Right atrium auricular region (tissue), 2 donors: ENCODE data around the gene MTRR. TPM values are rescaled to one million over a fixed set of nuclear protein-coding genes. Genes with fewer than 3 reads are reported as not detected.

ENCODE experiments used
- DNase-seq: peaks from one replicate; pipeline ENCODE4 v3.0.0-alpha.2; 2019; ENCODE audit warnings: low spot score
- H3K27ac ChIP-seq, 2 donors: fragments of 200-600 bp; sonication (generic); 1 replicate in 1 of 2; 2 replicates in 1 of 2; pipeline ENCODE4 v1.5.1; 2016 to 2019
- H3K27me3 ChIP-seq, 2 donors: fragments of 200-600 bp; sonication (generic); one replicate each; pipeline versions ENCODE4 v1.5.1 to v1.6.0; 2017 to 2019
- H3K36me3 ChIP-seq: fragments of 200-600 bp; sonication (generic); one replicate; pipeline ENCODE4 v1.5.1; 2016
- H3K4me1 ChIP-seq, 2 donors: fragments of 200-600 bp; sonication (generic); one replicate each; pipeline versions ENCODE4 v1.5.1 to v1.6.0; 2017 to 2019
- H3K4me3 ChIP-seq, 2 donors: fragments of 200-600 bp; sonication (generic); 1 replicate in 1 of 2; 2 replicates in 1 of 2; pipeline ENCODE4 v1.5.1; 2017 to 2019; ENCODE audit warnings: mild to moderate bottlenecking in 1 of 2, moderate library complexity in 1 of 2
- H3K9me3 ChIP-seq, 2 donors: fragments of 200-600 bp; sonication (generic); one replicate each; pipeline ENCODE4 v1.5.1; 2019
- CTCF ChIP-seq, 2 donors: fragments of 200-600 bp; sonication (generic); IDR thresholded peaks; one replicate each; pipeline ENCODE4 v1.5.1; 2019; ENCODE audit warnings: antibody characterized with exemption in 2 of 2
- total RNA-seq, 2 donors: library from RNA; depleted of rRNA; stranded (reverse); fragments of >200 nt; gene quantifications; one replicate each; pipeline ENCODE4 v1.1.0, GENCODE V29; 2016

MTRR gene
- total RNA-seq, 2 donors from 2014 or later: 16.2 to 31.3 TPM

- no peaks in the 10 kb centered on the region for H3K9me3 ChIP-seq
- peaks cover 0 to 23% of the 10 kb centered on the region in 2 donors for H3K4me1 ChIP-seq
- peaks cover 4% of the 10 kb centered on the region in 2 donors for H3K27me3 ChIP-seq
- no peak overlapping the region for H3K27ac ChIP-seq
- peak overlapping the region in 1 of 2 donors; percentile 56 for H3K4me3 ChIP-seq
- H3K36me3 ChIP-seq: no peaks in the 10 kb centered on the region
- no peak for DNase-seq
- no peak for TF ChIP-seq CTCF (IDR thresholded peaks at IDR 0.05)
These were observed 17.7 kb upstream of the MTRR start for GRCh38 chr5:7851240-7851592.

GRCh38 chr5:7851617-7852289 lies 17.2 kb upstream of the MTRR start:
- Histone ChIP-seq H3K4me1 (peaks cover 0 to 23% of the 10 kb centered on the region in 2 donors), H3K9me3 (no peaks in the 10 kb centered on the region), H3K4me3 (no peak overlapping the region), H3K36me3 (no peaks in the 10 kb centered on the region), H3K27ac (no peak overlapping the region), H3K27me3 (peaks cover 4% of the 10 kb centered on the region in 2 donors)
- no peak for DNase-seq
- TF ChIP-seq CTCF (IDR thresholded peaks at IDR 0.05): no peak

- Histone ChIP-seq H3K4me1 (peaks cover 0 to 23% of the 10 kb centered on the region in 2 donors), H3K4me3 (no peak overlapping the region), H3K27ac (no peak overlapping the region), H3K9me3 (no peaks in the 10 kb centered on the region), H3K27me3 (peaks cover 4% of the 10 kb centered on the region in 2 donors), H3K36me3 (no peaks in the 10 kb centered on the region)
- no peak for TF ChIP-seq CTCF (IDR thresholded peaks at IDR 0.05)
- no peak for DNase-seq
These were observed 16.4 kb upstream of the MTRR start for GRCh38 chr5:7852542-7852941.

GRCh38 chr5:7852988-7853387 lies 16.0 kb upstream of the MTRR start:
- no peak for TF ChIP-seq CTCF (IDR thresholded peaks at IDR 0.05)
- Histone ChIP-seq H3K9me3 (no peaks in the 10 kb centered on the region), H3K36me3 (no peaks in the 10 kb centered on the region), H3K4me3 (no peak overlapping the region), H3K4me1 (peaks cover 0 to 23% of the 10 kb centered on the region in 2 donors), H3K27ac (no peak overlapping the region), H3K27me3 (peaks cover 4% of the 10 kb centered on the region in 2 donors)
- DNase-seq: no peak

- Histone ChIP-seq H3K27me3 (no peaks in the 10 kb centered on the region), H3K4me1 (peaks cover 0 to 9% of the 10 kb centered on the region in 2 donors), H3K36me3 (peaks cover 16% of the 10 kb centered on the region), H3K9me3 (no peaks in the 10 kb centered on the region), H3K4me3 (no peak overlapping the region), H3K27ac (no peak overlapping the region)
- no peak for DNase-seq
- TF ChIP-seq CTCF (IDR thresholded peaks at IDR 0.05): no peak
These were observed 13.3 kb upstream of the MTRR start for GRCh38 chr5:7855611-7856010.

GRCh38 chr5:7856855-7857254 lies 12.1 kb upstream of the MTRR start:
- TF ChIP-seq CTCF (IDR thresholded peaks at IDR 0.05): peak; percentile 44 to 75
- H3K27ac ChIP-seq: no peak overlapping the region

More at GRCh38 chr5:7856855-7857254, 12.1 kb upstream of the MTRR start:
- no peak for DNase-seq
- H3K36me3 ChIP-seq: peaks cover 20% of the 10 kb centered on the region
- H3K4me1 ChIP-seq: peaks cover 0 to 2% of the 10 kb centered on the region in 2 donors
- H3K4me3 ChIP-seq: no peak overlapping the region
- no peaks in the 10 kb centered on the region for H3K27me3 ChIP-seq
- H3K9me3 ChIP-seq: no peaks in the 10 kb centered on the region
